Cardiac muscle cell (in vitro differentiated cells and primary cell): ENCODE data around the gene P2RY2. TPM values are rescaled to one million over a fixed set of nuclear protein-coding genes. Genes with fewer than 3 reads are reported as not detected.
"Not testable (repeated sequence)": the region's sequence is repeated elsewhere in the genome, so short reads cannot be mapped to it uniquely, and the experiment has no call there.

Experiments used
- DNase-seq, 2 donors: peaks; one replicate each; pipeline versions ENCODE4 v3.0.0 to v3.0.0-alpha.2; 2010 to 2017; ENCODE audit warnings: low read depth in 1 of 2, low spot score in 1 of 2
- H3K27ac ChIP-seq: fragments of 200-600 bp; sonication (generic); 2 replicates; pipeline ENCODE4 v1.5.1; 2016
- H3K27me3 ChIP-seq: fragments of 200-600 bp; sonication (generic); 2 replicates; pipeline ENCODE4 v1.6.0; 2016; ENCODE audit warnings: control low read depth
- H3K36me3 ChIP-seq: fragments of 200-600 bp; sonication (generic); 2 replicates; pipeline ENCODE4 v1.5.1; 2016; ENCODE audit warnings: control low read depth
- H3K4me1 ChIP-seq: fragments of 200-600 bp; sonication (generic); 2 replicates; pipeline ENCODE4 v1.8.1; 2017; ENCODE audit warnings: low read depth, mild to moderate bottlenecking, mixed run types
- H3K4me3 ChIP-seq: fragments of 200-600 bp; sonication (generic); 2 replicates; pipeline ENCODE4 v1.5.1; 2016; ENCODE audit warnings: mild to moderate bottlenecking
- H3K9me3 ChIP-seq: fragments of 200-600 bp; sonication (generic); 2 replicates; pipeline ENCODE4 v1.5.1; 2017; ENCODE audit warnings: low read depth, mild to moderate bottlenecking, control low read depth
- polyA plus RNA-seq: library from polyadenylated mRNA; unstranded; fragments of >200 nt; fragmentation: Nextera tagmentation; extraction: Ambion mirVana; gene quantifications from 2 replicates; pipeline ENCODE4 v1.2.1, GENCODE V29; 2016
- total RNA-seq: library from RNA; depleted of rRNA; stranded (reverse); fragments of >200 nt; gene quantifications from 2 replicates; pipeline ENCODE4 v1.2.3, GENCODE V29; 2016
- TF ChIP-seq, protein P1 (sequence below): IDR thresholded peaks from 2 replicates; pipeline ENCODE4 v1.5.1; 2012; ENCODE audit warnings: low read depth, mild to moderate bottlenecking, low read length

The P2RY2 gene
- total and polyA plus RNA-seq, 2 experiments from 2014 or later: 0.48 to 0.83 TPM

DNA sequence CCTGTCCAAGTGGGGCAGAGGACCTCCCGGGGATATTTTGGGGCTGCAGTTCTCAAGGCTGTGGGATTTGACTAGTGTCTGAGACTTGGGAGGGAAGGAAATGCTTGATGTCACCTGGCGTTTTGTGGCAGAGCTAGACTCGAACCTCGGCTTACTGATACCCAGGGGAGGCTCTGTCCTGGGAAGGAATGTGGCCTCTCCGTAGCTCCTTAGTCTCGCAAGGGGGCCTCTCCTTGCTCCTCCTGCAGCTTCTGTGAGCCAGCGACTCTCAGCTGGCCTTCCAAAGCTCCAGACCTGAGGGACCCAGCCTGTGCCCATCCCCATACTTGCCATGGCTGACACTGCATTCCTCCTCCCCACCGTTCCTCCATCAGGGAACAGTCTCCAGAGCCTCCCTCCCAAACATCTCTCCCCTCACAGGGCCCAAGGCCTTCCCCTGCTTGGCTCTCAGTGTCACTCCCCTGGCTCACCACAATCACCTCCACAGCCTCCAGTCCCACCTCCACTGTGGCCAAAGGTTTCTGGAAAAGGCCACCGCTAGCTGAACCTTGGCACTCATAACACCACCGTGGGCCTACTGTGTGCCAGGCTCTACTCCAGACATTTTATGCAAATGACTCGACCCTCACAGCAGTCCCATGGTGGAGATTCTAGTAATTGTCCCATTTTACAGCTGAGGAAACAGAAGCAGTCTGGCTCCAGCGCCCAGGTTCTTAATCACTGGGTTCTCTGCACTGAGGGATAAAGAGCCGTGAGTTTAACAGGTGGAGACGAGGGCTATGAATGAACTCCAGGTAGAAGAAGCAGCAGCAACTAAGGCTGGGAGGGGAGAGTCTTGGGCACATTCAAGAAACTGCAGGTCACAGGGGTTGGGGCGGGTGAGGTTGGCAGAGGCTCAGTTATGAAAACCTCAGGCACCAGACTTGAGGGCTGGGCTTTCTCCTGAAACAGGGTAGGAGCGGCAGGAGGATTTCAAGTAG is 12.1 kb downstream of the P2RY2 start:
- H3K27ac ChIP-seq: no peak overlapping the region
- DNase-seq: no peak
- H3K9me3 ChIP-seq: no peaks in the 10 kb centered on the region
- no peak overlapping the region for H3K4me3 ChIP-seq
- peaks cover 8% of the 10 kb centered on the region for H3K4me1 ChIP-seq
- no peaks in the 10 kb centered on the region for H3K27me3 ChIP-seq
- H3K36me3 ChIP-seq: no peaks in the 10 kb centered on the region
- TF ChIP-seq, protein P1, sequence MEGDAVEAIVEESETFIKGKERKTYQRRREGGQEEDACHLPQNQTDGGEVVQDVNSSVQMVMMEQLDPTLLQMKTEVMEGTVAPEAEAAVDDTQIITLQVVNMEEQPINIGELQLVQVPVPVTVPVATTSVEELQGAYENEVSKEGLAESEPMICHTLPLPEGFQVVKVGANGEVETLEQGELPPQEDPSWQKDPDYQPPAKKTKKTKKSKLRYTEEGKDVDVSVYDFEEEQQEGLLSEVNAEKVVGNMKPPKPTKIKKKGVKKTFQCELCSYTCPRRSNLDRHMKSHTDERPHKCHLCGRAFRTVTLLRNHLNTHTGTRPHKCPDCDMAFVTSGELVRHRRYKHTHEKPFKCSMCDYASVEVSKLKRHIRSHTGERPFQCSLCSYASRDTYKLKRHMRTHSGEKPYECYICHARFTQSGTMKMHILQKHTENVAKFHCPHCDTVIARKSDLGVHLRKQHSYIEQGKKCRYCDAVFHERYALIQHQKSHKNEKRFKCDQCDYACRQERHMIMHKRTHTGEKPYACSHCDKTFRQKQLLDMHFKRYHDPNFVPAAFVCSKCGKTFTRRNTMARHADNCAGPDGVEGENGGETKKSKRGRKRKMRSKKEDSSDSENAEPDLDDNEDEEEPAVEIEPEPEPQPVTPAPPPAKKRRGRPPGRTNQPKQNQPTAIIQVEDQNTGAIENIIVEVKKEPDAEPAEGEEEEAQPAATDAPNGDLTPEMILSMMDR: no peak

DNA sequence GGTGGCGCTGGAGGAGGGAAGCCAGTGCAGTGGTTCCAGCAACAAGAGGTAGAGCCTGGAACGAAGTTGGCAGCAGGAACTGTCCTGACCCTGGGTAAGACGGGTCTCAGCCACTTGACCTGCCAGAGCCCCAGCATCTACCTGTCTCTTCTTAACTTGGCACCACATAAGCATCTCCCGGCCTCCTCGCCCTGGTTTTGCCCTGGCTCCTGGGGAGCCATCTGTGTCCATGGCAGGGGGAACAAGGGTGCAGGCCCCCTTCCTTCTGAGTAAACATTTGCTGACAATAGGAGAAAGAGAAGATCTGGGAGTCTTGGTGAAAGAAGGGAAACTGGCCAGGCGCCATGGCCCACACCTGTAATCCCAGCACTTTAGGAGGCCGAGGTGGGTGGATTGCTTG is 12.8 kb downstream of the P2RY2 start:
- H3K9me3 ChIP-seq: no peaks in the 10 kb centered on the region
- H3K27ac ChIP-seq: no peak overlapping the region
- no peaks in the 10 kb centered on the region for H3K27me3 ChIP-seq
- no peak overlapping the region for H3K4me3 ChIP-seq
- no peaks in the 10 kb centered on the region for H3K36me3 ChIP-seq
- TF ChIP-seq, protein P1: no peak
- peaks cover 8% of the 10 kb centered on the region for H3K4me1 ChIP-seq
- DNase-seq: no peak

DNA sequence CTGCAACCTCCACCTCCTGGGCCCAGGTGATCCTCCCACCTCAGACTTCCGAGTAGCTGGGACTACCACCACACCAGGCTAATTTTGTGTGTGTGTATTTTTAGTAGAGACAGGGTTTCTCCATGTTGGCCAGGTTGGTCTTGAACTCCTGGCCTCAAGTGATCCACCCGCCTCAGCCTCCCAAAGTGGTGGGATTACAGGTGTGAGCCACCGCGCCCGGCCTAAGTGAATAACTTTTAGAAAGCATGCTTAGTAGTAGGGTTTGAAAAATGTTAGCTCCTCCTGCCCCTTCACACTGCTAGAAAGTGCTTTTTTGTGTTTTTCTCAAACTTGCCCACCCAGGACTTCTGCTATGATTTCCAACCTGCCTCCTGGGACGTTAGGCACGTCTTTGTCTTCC is 14.4 kb downstream of the P2RY2 start:
- H3K9me3 ChIP-seq, H3K4me3 ChIP-seq, H3K27ac ChIP-seq, DNase-seq, H3K27me3 ChIP-seq, H3K4me1 ChIP-seq, H3K36me3 ChIP-seq: not testable (repeated sequence)

DNA sequence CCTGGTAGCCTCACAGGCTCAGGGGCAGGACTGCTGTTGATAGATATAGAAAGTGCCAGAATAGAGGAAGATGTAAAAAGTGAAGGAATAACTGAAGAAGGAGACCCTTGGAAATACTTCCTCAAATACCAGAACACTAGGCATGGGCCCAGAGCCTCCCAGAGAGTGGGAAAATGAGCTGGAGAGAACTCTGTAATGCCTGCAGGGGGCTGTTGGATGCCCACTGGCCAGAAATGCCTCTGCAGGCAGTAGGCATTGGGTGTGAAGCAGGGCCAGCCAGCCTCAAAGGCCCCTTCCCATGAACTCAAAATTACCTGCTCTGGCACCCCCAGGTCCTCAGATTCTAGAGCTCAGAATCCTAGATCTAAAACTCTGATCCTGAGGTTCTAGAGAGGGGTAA is 15.1 kb downstream of the P2RY2 start:
- H3K4me3 ChIP-seq: no peak overlapping the region
- no peaks in the 10 kb centered on the region for H3K9me3 ChIP-seq
- no peaks in the 10 kb centered on the region for H3K36me3 ChIP-seq
- H3K27ac ChIP-seq: no peak overlapping the region
- H3K27me3 ChIP-seq: no peaks in the 10 kb centered on the region
- H3K4me1 ChIP-seq: peaks cover 8% of the 10 kb centered on the region
- TF ChIP-seq, protein P1: no peak
- no peak for DNase-seq

DNA sequence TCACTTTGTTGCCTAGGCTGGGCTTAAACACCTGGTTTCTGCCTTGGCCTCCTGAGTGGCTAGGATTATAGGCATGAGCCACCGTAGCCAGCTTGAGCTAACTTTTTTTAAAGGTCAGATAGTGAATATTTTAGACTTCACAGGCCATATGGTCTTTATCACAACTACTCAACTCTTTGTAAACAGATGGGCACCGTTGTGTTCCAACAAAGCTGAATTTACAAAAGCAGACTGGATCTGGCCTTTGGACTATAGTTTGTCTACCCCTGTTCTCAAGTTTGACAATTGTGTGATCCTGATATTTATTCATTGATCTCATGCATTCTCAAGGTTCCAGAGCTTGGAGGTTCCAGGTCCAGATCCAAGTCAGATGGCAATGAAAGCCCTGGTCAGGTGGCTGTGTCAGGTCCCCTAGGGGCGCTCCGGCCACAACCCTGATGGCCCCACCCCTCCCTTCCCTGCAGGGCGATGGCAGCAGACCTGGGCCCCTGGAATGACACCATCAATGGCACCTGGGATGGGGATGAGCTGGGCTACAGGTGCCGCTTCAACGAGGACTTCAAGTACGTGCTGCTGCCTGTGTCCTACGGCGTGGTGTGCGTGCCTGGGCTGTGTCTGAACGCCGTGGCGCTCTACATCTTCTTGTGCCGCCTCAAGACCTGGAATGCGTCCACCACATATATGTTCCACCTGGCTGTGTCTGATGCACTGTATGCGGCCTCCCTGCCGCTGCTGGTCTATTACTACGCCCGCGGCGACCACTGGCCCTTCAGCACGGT is 15.8 kb downstream of the P2RY2 start:
- no peaks in the 10 kb centered on the region for H3K36me3 ChIP-seq
- peak in 1 of 2 donors; percentile 10 for DNase-seq

More for the DNA sequence above, 15.8 kb downstream of the P2RY2 start:
- H3K9me3 ChIP-seq: no peaks in the 10 kb centered on the region
- H3K27ac ChIP-seq: no peak overlapping the region
- H3K27me3 ChIP-seq: no peaks in the 10 kb centered on the region
- peaks cover 6% of the 10 kb centered on the region for H3K4me1 ChIP-seq
- no peak overlapping the region for H3K4me3 ChIP-seq
- TF ChIP-seq, protein P1: no peak
